C4-2B (cell line): ENCODE results near the gene TLDC2.

Experiments
- ZFX ChIP-seq: fragments of 450-650 bp; IDR thresholded peaks from 2 replicates; pipeline ENCODE4 v1.6.1; 2017
- TF ChIP-seq, protein P1 (sequence below): fragments of 450-650 bp; conservative IDR thresholded peaks from 2 replicates; pipeline ENCODE4 v1.5.1; 2017; ENCODE audit warnings: mild to moderate bottlenecking

GRCh38 chr20:36847009-36847709, 28.8 kb upstream of the TLDC2 start:
- TF ChIP-seq, protein P1, sequence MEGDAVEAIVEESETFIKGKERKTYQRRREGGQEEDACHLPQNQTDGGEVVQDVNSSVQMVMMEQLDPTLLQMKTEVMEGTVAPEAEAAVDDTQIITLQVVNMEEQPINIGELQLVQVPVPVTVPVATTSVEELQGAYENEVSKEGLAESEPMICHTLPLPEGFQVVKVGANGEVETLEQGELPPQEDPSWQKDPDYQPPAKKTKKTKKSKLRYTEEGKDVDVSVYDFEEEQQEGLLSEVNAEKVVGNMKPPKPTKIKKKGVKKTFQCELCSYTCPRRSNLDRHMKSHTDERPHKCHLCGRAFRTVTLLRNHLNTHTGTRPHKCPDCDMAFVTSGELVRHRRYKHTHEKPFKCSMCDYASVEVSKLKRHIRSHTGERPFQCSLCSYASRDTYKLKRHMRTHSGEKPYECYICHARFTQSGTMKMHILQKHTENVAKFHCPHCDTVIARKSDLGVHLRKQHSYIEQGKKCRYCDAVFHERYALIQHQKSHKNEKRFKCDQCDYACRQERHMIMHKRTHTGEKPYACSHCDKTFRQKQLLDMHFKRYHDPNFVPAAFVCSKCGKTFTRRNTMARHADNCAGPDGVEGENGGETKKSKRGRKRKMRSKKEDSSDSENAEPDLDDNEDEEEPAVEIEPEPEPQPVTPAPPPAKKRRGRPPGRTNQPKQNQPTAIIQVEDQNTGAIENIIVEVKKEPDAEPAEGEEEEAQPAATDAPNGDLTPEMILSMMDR, result no peak
- TF ChIP-seq ZFX, result no peak
